SK-N-SH (cell line): ENCODE results near the gene ZFP36. TPM values are rescaled to one million over a fixed set of nuclear protein-coding genes. Genes with fewer than 3 reads are reported as not detected.
"Not testable (repeated sequence)": the region's sequence is repeated elsewhere in the genome, so short reads cannot be mapped to it uniquely, and the experiment has no call there.

ENCODE experiments used
- CTCF ChIA-PET: fragments of 300-600, 350-600 bp; formaldehyde crosslinking; extraction: SDS; loops from one replicate; lab custom pipeline; 2021; lab: Yijun Ruan, JAX
- POLR2A ChIA-PET: fragments of 350-600 bp; sonication (Branson Sonifier 250); formaldehyde crosslinking; extraction: SDS; loops from one replicate; lab custom pipeline; 2020; ENCODE audit warnings: antibody characterized with exemption, inconsistent platforms; lab: Yijun Ruan, JAX
- DNase-seq: peaks from one replicate; pipeline ENCODE4 v3.0.0; 2012
- H2AFZ ChIP-seq: fragments of 200-600 bp; sonication (generic); 2 replicates; pipeline ENCODE4 v1.8.1; 2016; ENCODE audit warnings: antibody characterized with exemption, mild to moderate bottlenecking, low read depth
- H3F3A ChIP-seq: fragments of 200-600 bp; sonication (generic); replicated peaks from 2 replicates; pipeline ENCODE3; 2016; ENCODE audit warnings: antibody characterized with exemption, mild to moderate bottlenecking; ENCODE audit not compliant: insufficient read depth
- H3K27ac ChIP-seq, 2 experiments: fragments of 200-500 bp in 1 of 2; fragments of 200-600 bp in 1 of 2; sonication (Bioruptor generic) in 1 of 2; sonication (generic), shearing (Covaris generic) in 1 of 2; 2 replicates each; pipeline versions ENCODE4 v1.5.1 to v1.6.1; 2014 to 2016; ENCODE audit warnings: low read depth in 2 of 2, inconsistent platforms in 1 of 2, low read length in 1 of 2, mild to moderate bottlenecking in 1 of 2, mixed read lengths in 1 of 2
- H3K27me3 ChIP-seq: fragments of 200-600 bp; sonication (generic), shearing (Covaris generic); 2 replicates; pipeline ENCODE4 v1.6.1; 2016; ENCODE audit warnings: mixed run types; ENCODE audit not compliant: insufficient read depth
- H3K36me3 ChIP-seq, 2 experiments: fragments of 200-500 bp in 1 of 2; fragments of 200-600 bp in 1 of 2; sonication (Bioruptor generic) in 1 of 2; sonication (generic) in 1 of 2; replicated peaks in 1 of 2; 2 replicates each; pipeline versions ENCODE3 to v1.5.1; 2014 to 2016; ENCODE audit warnings: low read length in 1 of 2, mild to moderate bottlenecking in 1 of 2; ENCODE audit not compliant: insufficient read depth in 2 of 2, control insufficient read depth in 1 of 2
- H3K4me1 ChIP-seq, 2 experiments: fragments of 200-500 bp in 1 of 2; fragments of 200-600 bp in 1 of 2; sonication (Bioruptor generic) in 1 of 2; sonication (generic), shearing (Covaris generic) in 1 of 2; 2 replicates each; pipeline versions ENCODE4 v1.5.1 to v1.6.1; 2014 to 2016; ENCODE audit warnings: low read depth in 1 of 2, low read length in 1 of 2, mixed run types in 1 of 2; ENCODE audit not compliant: insufficient read depth in 2 of 2, control insufficient read depth in 1 of 2
- H3K4me2 ChIP-seq: fragments of 200-600 bp; sonication (generic), shearing (Covaris generic); 2 replicates; pipeline ENCODE4 v1.6.1; 2017; ENCODE audit warnings: mixed run types
- H3K4me3 ChIP-seq, 2 experiments: fragments of 200-500 bp in 1 of 2; fragments of 200-600 bp in 1 of 2; sonication (Bioruptor generic) in 1 of 2; sonication (generic), shearing (Covaris generic) in 1 of 2; 2 replicates each; pipeline versions ENCODE4 v1.5.1 to v1.8.1; 2014 to 2016; ENCODE audit warnings: low read depth in 2 of 2, inconsistent platforms in 1 of 2, low read length in 1 of 2, mild to moderate bottlenecking in 1 of 2, mixed read lengths in 1 of 2, moderate library complexity in 1 of 2
- H3K79me2 ChIP-seq: fragments of 200-600 bp; sonication (generic); 2 replicates; pipeline ENCODE4 v1.8.1; 2017; ENCODE audit warnings: mild to moderate bottlenecking; ENCODE audit not compliant: insufficient read depth
- H3K9ac ChIP-seq: fragments of 200-600 bp; sonication (generic); 2 replicates; pipeline ENCODE4 v1.6.1; 2017; ENCODE audit warnings: mixed run types
- H3K9me2 ChIP-seq: fragments of 200-600 bp; sonication (generic); 2 replicates; pipeline ENCODE4 v1.6.1; 2017; ENCODE audit warnings: mixed run types
- H3K9me3 ChIP-seq: fragments of 200-600 bp; sonication (generic); 2 replicates; pipeline ENCODE4 v1.6.1; 2017; ENCODE audit warnings: mixed run types, mild to moderate bottlenecking, moderate library complexity
- H4K20me1 ChIP-seq: fragments of 200-600 bp; sonication (generic); 2 replicates; pipeline ENCODE4 v1.6.1; 2017; ENCODE audit warnings: mild to moderate bottlenecking, mixed run types; ENCODE audit not compliant: insufficient read depth
- CHD2 ChIP-seq: fragments of 150-350 bp; IDR thresholded peaks from 2 replicates; pipeline ENCODE4 v1.6.1; 2018; ENCODE audit warnings: low read length; ENCODE audit not compliant: partially characterized antibody
- ELF1 ChIP-seq: IDR thresholded peaks from 2 replicates; pipeline ENCODE4 v1.4.0; 2012
- EP300 ChIP-seq, 2 experiments: IDR thresholded peaks; 2 replicates each; pipeline versions ENCODE4 v1.4.0 to v1.6.1; 2012; ENCODE audit warnings: borderline replicate concordance in 1 of 2, low read depth in 1 of 2, low read length in 1 of 2
- EZH2phosphoT487 ChIP-seq: fragments of 200-600 bp; sonication (generic); IDR thresholded peaks from 2 replicates; pipeline ENCODE4 v1.6.1; 2017; ENCODE audit warnings: low read depth, mixed run types, mild to moderate bottlenecking, antibody characterized with exemption, moderate library complexity, borderline replicate concordance
- GABPA ChIP-seq: IDR thresholded peaks from 2 replicates; pipeline ENCODE4 v1.4.0; 2012; ENCODE audit warnings: low read depth, mild to moderate bottlenecking
- JUND ChIP-seq: IDR thresholded peaks from 2 replicates; pipeline ENCODE4 v1.4.0; 2012
- MEF2A ChIP-seq: IDR thresholded peaks from 2 replicates; pipeline ENCODE4 v1.4.0; 2012; ENCODE audit warnings: low read depth, borderline replicate concordance
- NFIC ChIP-seq: IDR thresholded peaks from 2 replicates; pipeline ENCODE4 v1.4.0; 2012; ENCODE audit warnings: borderline replicate concordance
- RAD21 ChIP-seq: IDR thresholded peaks from 2 replicates; pipeline ENCODE4 v1.6.1; 2012; ENCODE audit warnings: mild to moderate bottlenecking, low read length
- RCOR1 ChIP-seq: fragments of 150-350 bp; IDR thresholded peaks from 2 replicates; pipeline ENCODE4 v1.6.1; 2017; ENCODE audit warnings: antibody characterized with exemption, low read length
- RXRA ChIP-seq: IDR thresholded peaks from 2 replicates; pipeline ENCODE4 v1.4.0; 2012; ENCODE audit warnings: low read depth, mild to moderate bottlenecking, borderline replicate concordance
- SMC3 ChIP-seq: IDR thresholded peaks from 2 replicates; pipeline ENCODE4 v1.6.1; 2012; ENCODE audit warnings: low read depth, low read length, improper control_type of control experiment
- TCF12 ChIP-seq: IDR thresholded peaks from 2 replicates; pipeline ENCODE4 v1.4.0; 2012
- TEAD4 ChIP-seq: IDR thresholded peaks from 2 replicates; pipeline ENCODE4 v1.4.0; 2012; ENCODE audit warnings: mild to moderate bottlenecking, borderline replicate concordance; ENCODE audit not compliant: insufficient read depth
- WGBS: methylation state at CpG from one replicate; pipeline ENCODE4 v1.1.6; 2017; ENCODE audit warnings: low lambda C conversion rate; 5-methylcytosine and 5-hydroxymethylcytosine counted together
- polyA plus RNA-seq, 3 experiments: library from polyadenylated mRNA; depleted of rRNA; stranded (reverse); fragments of >200 nt; gene quantifications; 2 replicates each; pipeline ENCODE4 v1.2.3, GENCODE V29; 2012
- TF ChIP-seq, protein P1 (sequence below): IDR thresholded peaks from 2 replicates; pipeline ENCODE4 v1.6.1; 2012; ENCODE audit warnings: mild to moderate bottlenecking, low read depth, low read length, moderate library complexity
- TF ChIP-seq, protein P2 (sequence below): IDR thresholded peaks from 2 replicates; pipeline ENCODE4 v1.4.0; 2012; ENCODE audit warnings: low read depth, borderline replicate concordance

ZFP36 gene
- polyA plus RNA-seq, 1 of the 3 experiments (the other 2 are of a cell fraction), result 49.3 TPM

DNA sequence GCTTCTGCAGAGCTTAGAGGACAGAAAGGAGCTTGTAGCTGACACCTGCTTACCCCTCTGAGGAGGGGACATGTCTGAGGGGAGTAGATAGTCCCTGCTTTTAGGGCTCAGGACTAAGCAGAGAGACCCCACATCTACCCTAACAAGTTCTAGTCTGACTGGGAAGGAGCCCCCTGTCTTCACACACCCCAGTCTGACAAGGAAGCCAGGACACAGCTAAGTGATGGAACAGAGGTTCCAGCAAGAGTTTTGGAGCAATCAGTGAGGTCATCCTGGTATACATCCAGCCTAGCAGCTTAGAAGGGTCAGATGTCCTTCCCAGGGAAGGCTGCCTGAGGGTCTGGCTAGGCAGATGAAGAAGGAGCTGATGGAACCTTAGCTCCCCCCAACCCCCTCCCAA is 30.7 kb upstream of the ZFP36 start:
- H4K20me1 ChIP-seq, result no peaks in the 10 kb centered on the region
- ChIA-PET POLR2A (no interaction called here), CTCF (interaction anchor here (0.9 kb wide), 1 partner anchor 176 kb away, joined by 3 read pairs; no protein-coding TSS in a partner anchor)
- no peak overlapping the region for H3K9ac ChIP-seq
- no peaks in the 10 kb centered on the region for H3K9me3 ChIP-seq
- peaks cover 10% of the 10 kb centered on the region for H3F3A ChIP-seq
- no peaks in the 10 kb centered on the region for H3K27me3 ChIP-seq
- peaks cover 7 to 15% of the 10 kb centered on the region in 2 experiments; a peak in 2 of 4 replicates for H3K4me1 ChIP-seq
- H2AFZ ChIP-seq, result no peak overlapping the region
- no peak overlapping the region for H3K4me2 ChIP-seq
- DNase-seq, result no peak
- no peak overlapping the region for H3K27ac ChIP-seq
- H3K79me2 ChIP-seq, result 0 out of 2 replicates have a peak, but pooled peaks cover 3% of the 10 kb centered on the region
- H3K9me2 ChIP-seq, result no peaks in the 10 kb centered on the region
- no peak for TF ChIP-seq TCF12
- no peak for TF ChIP-seq EZH2phosphoT487
- TF ChIP-seq RAD21, result no peak
- no peak for TF ChIP-seq TEAD4
- TF ChIP-seq RXRA, result no peak
- no peak for TF ChIP-seq EP300 (IDR thresholded peaks at IDR 0.05; ENCODE audit: borderline replicate concordance in 1 of 2, low read depth in 1 of 2, low read length in 1 of 2)
- no peak for TF ChIP-seq MEF2A
- no peak for TF ChIP-seq ELF1
- TF ChIP-seq CHD2, result no peak
- TF ChIP-seq, protein P1, sequence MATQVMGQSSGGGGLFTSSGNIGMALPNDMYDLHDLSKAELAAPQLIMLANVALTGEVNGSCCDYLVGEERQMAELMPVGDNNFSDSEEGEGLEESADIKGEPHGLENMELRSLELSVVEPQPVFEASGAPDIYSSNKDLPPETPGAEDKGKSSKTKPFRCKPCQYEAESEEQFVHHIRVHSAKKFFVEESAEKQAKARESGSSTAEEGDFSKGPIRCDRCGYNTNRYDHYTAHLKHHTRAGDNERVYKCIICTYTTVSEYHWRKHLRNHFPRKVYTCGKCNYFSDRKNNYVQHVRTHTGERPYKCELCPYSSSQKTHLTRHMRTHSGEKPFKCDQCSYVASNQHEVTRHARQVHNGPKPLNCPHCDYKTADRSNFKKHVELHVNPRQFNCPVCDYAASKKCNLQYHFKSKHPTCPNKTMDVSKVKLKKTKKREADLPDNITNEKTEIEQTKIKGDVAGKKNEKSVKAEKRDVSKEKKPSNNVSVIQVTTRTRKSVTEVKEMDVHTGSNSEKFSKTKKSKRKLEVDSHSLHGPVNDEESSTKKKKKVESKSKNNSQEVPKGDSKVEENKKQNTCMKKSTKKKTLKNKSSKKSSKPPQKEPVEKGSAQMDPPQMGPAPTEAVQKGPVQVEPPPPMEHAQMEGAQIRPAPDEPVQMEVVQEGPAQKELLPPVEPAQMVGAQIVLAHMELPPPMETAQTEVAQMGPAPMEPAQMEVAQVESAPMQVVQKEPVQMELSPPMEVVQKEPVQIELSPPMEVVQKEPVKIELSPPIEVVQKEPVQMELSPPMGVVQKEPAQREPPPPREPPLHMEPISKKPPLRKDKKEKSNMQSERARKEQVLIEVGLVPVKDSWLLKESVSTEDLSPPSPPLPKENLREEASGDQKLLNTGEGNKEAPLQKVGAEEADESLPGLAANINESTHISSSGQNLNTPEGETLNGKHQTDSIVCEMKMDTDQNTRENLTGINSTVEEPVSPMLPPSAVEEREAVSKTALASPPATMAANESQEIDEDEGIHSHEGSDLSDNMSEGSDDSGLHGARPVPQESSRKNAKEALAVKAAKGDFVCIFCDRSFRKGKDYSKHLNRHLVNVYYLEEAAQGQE, result no peak
- H3K36me3 ChIP-seq, result peaks cover 45 to 56% of the 10 kb centered on the region in 2 experiments
- H3K4me3 ChIP-seq, result no peak overlapping the region

DNA sequence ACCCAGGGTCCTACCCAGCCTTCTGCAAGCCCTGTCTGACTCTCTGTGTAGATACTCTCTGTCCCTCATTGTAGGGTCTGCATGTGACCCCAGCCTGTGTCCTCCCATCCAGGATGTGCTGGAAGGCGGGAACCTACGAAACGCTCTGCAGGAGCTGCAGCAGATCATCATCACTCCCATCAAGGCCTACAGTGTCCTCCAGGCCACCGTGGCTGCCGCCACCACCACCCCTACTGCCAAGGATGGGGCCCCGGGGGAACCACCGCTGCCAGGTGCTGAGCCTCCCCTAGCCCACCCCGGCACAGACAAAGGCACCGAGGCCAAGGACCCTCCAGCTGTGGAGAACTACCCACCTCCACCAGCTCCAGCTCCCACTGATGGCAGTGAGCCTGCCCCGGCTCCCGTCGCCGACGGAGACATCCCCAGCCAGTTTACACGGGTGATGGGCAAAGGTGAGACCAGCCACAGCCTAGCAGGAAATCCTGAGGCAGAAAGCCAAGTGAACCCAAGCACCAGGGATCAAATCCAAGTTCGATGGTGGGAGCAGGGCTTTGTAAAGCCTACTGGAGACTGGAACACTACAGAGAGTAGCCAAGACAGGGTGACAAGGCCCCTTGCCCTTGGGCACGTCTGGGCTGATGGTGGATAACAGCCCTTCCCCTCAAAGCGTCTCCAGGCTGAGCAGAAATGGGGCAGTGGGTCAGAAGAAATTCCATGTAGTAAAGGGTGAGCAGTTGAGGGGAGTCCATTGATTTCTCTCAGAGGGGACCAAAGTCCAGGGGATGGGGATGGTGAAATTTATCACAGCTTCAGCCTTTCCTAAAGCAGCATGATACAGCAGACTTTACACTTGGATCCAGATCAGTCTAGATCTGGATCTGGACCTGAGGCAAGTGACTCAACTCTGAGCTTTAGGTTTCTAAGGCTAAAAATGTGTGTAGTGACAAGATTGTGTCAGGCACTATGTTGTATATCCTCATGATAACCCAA is 29.0 kb upstream of the ZFP36 start:
- TF ChIP-seq SMC3 (no peak), RCOR1 (no peak), RAD21 (no peak), NFIC (no peak), RXRA (no peak), JUND (no peak), GABPA (no peak)
- TF ChIP-seq, protein P2, sequence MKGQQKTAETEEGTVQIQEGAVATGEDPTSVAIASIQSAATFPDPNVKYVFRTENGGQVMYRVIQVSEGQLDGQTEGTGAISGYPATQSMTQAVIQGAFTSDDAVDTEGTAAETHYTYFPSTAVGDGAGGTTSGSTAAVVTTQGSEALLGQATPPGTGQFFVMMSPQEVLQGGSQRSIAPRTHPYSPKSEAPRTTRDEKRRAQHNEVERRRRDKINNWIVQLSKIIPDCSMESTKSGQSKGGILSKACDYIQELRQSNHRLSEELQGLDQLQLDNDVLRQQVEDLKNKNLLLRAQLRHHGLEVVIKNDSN, result no peak
- TF ChIP-seq, all 33 proteins: peak for 0
- POLR2A ChIA-PET, result no interaction called here
- no peak for DNase-seq
- Histone ChIP-seq H3K4me2 (no peak overlapping the region), H3K36me3 (peaks cover 49 to 65% of the 10 kb centered on the region in 2 experiments), H4K20me1 (no peaks in the 10 kb centered on the region), H3K9me3 (no peaks in the 10 kb centered on the region), H3F3A (peaks cover 5% of the 10 kb centered on the region), H3K9ac (no peak overlapping the region), H3K9me2 (no peaks in the 10 kb centered on the region), H3K27me3 (no peaks in the 10 kb centered on the region), H3K4me3 (no peak overlapping the region), H3K79me2 (0 out of 2 replicates have a peak, but pooled peaks cover 3% of the 10 kb centered on the region), H3K4me1 (peaks cover 7% of the 10 kb centered on the region in 2 experiments; a peak in 2 of 4 replicates), H2AFZ (no peak overlapping the region), H3K27ac (no peak overlapping the region)
- CTCF ChIA-PET, result interaction anchor here (1.6 kb wide), 1 partner anchor 20 kb away, joined by 6 read pairs; no protein-coding TSS in a partner anchor
- 87% methylated on average over 18 of the region's 18 CpGs for WGBS

DNA sequence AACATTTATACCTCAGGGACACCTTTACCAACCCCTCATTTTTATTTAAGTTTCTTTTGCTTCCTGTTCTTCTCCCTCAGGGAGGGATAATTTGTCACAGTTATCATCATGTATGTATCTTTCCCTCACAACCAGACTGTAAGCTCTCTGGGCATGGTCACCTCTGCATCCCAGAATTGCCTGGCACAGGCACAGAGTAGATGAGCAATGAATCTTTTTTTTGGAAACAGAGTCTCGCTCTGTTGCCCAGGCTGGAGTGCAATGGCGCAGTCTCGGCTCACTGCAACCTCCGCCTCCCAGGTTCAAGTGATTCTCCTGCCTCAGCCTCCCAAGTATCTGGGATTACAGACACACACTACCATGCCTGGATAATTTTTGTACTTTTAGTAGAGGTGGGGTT is 27.3 kb upstream of the ZFP36 start:
- H3K9ac ChIP-seq, H3K79me2 ChIP-seq, DNase-seq, H3K4me1 ChIP-seq, H2AFZ ChIP-seq, H3K4me2 ChIP-seq, H3K9me2 ChIP-seq, H4K20me1 ChIP-seq, H3K27me3 ChIP-seq, H3K4me3 ChIP-seq, H3K27ac ChIP-seq, POLR2A ChIA-PET, CTCF ChIA-PET, H3K9me3 ChIP-seq, H3F3A ChIP-seq: not testable (repeated sequence)
- 96% methylated on average over 4 of the region's 4 CpGs for WGBS
- peaks cover 43 to 78% of the 10 kb centered on the region in 2 experiments for H3K36me3 ChIP-seq
